Activated CD8-positive, alpha-beta memory T cell treated with anti-CD3 and anti-CD28 coated beads, Interleukin-2, amount 50 U/mL, for 24 hours (primary cell): ENCODE data around the gene PI4KA.
"Not testable (repeated sequence)": the region's sequence is repeated elsewhere in the genome, so short reads cannot be mapped to it uniquely, and the experiment has no call there.

Source experiments
- DNase-seq: peaks from one replicate; pipeline ENCODE4 v3.0.0-alpha.2; 2020; ENCODE audit errors: extremely low read depth

PI4KA gene

DNA sequence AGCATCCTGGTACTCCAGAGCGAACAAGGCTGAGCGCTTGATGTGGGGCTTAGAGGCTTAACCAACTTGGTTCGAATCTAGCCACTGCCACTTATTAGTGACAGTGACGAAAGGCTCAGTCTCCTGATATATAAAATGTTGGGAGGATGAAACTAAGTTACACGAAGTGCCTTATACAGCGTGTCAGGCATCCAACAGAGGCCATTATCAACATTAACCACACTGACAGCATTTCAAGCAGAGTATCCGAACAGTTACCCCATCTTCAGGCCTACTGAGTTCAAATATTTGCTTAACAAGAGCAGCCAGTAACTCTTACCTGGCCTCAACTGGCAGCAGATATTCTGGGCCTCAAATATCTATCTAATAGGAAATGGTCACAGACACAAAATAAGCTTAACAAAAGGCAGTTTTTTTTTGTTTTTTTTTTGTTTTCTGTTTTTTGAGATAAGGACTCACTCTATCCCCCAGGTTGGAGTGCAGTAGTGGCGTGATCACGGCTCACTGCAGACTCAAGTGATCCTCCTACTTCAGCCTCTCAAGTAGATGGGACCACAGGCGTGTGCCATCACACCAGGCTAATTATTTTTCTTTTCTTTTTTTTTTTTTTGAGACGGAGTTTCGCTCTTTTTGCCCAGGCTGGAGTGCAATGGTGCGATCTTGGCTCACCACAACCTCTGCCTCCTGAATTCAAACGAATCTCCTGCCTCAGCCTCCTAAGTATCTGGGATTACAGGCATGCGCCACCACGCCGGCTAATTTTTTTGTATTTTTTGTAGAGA, 81.8 kb downstream of the PI4KA start:
- no peak for DNase-seq

DNA sequence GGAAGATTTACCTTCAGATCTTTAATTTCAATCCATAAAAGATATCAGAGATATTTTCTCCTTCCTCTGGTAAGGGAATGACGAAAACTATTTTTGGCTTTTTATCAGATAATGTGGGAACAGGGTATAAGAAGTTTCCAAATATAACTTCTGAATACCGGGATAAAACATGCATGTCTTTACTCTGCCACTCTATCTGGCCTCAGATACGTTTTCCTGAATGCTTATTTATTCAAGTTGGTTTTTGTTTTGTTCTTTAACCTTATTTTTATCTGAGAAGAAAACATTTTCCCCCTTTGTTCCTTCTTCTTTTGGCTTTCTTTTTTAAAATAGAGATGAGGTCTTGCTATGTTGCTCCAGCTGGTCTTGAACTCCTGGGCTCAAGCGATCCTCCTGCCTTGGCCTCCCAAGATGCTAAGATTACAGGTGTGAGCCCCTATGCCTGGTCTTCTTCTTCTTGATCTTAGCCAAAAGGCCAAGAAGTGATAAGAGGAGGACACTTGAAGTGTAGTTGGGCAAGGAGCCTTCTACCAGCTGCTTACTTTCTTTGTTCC, 83.2 kb downstream of the PI4KA start:
- DNase-seq, result no peak

DNA sequence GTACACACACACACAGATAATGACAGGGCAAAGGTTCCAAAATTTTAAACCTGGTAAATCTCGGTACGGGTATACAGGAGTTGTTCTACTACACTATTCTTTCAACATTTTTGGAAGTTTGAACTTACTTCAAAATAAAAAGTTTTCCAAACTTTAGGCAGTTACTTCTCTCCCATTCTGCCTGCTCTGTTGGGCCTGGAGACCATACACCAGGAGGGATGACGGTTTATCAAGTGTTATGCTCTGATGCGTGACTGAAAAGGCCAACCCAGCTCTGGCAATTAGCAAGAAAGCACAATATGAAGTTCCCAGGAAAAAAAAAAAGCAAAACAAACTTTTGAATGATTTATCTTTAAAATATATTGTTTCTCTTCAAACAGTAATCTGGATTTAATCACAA, 83.7 kb downstream of the PI4KA start:
- DNase-seq, result no peak

DNA sequence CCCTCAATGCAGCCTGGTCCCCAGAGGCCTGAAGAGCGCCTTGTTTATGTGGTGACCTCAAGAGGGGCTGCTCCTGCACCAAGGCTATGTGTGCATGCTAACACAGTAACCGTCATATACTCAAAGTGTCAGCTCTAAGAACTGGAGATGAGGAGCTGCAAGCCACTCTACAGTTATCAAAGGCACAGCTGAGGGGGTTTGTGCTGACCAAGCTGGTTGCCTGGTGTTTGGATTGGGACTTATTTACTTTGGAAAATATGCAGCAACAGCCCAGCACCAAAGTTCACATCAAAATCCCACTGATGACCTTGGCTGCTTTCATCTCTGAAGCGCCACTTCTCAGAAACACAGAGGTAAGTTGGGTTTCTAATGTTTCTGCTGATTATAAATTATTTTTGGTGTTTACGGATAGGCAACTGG, 84.8 kb downstream of the PI4KA start, which contains the start of gene SERPIND1:
SERPIND1 (plus strand) TSS at position 321 of the 420 bp plus-strand sequence. CDS start 5,200 bp downstream, outside the sequence.
- no peak for DNase-seq

DNA sequence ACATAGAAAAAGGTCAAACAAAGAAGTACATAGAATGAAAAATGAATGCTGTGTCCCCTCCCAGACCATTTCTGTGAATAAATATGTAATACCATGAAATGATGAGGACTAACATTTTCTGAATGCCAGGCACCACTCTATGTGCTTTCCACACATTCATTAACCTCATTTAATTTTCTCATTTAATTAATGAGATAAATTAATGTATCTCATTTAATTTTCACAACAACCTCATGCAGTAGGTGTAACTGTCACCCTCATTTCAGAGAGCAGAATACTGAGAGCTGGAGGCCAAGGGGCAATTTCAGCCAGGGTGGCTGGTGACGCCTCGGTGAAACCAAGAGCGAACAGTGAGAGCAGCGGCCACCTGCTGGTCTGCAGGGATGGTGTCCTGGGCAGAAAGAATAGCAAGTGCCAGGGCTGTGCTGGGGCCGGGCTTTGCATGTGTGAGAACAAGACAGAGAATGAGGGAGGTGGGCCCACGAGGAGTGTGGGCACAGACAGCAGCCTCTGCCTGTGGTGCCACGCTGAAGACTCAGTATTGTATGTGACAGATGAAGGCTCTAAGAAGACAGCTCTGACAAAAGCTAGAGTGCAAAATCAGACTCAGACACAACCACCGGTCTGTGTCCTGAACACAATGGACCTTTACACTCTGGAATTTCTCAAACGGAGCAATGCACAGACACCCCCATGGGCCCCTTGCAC, 86.5 kb downstream of the PI4KA start:
- no peak for DNase-seq

DNA sequence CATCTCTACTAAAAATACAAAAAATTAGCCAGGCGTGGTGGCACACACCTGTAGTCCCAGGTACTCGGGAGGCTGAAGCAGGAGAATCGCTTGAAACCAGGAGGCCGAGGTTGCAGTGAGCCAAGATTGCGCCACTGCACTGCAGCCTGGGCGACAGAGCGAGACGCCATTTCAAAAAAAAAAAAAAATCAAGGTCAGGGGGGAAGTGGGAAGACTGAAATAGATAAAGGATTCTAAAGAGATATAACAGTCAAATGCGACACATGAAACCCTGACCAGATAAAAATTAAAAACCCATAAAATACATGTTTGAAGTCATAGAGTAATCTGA, 89.2 kb downstream of the PI4KA start:
- not testable (repeated sequence) for DNase-seq

DNA sequence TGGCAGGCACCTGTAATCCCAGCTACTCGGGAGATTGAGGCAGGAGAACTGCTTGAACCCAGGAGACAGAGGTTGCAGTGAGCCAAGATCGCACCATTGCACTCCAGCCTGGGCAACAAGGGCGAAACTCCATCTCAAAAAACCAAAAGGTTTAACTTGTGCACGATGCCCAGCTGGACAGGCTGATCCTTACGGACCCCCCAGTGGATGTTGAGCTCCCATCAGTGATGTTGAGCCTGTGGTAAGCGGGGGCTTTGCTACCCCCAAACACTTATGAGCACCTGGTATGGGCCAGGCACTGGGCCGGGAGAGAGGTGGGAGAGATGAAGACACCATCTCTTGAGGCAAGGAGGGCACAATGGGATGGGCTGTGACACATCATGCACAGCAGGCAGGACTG, 92.1 kb downstream of the PI4KA start:
- no peak for DNase-seq

DNA sequence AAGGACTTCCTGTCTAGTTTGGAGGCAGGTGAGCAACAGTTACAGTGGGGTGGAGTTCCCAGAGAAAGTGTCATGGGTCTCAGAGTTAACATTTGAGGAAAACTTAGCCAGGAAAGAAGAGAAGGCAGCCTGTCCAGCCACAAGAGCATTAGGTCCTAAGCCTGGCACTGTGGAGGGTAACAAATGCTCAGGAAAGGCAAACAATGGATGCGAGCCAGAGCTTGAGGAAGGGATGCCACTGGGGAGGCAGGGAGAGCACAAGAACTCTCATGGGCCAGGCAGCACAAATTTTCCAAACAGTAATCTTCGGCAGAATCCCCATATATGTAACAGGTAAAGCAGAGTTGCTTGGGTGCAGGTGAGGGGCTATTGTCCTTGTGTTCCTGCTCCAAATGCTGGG, 92.7 kb downstream of the PI4KA start:
- no peak for DNase-seq

DNA sequence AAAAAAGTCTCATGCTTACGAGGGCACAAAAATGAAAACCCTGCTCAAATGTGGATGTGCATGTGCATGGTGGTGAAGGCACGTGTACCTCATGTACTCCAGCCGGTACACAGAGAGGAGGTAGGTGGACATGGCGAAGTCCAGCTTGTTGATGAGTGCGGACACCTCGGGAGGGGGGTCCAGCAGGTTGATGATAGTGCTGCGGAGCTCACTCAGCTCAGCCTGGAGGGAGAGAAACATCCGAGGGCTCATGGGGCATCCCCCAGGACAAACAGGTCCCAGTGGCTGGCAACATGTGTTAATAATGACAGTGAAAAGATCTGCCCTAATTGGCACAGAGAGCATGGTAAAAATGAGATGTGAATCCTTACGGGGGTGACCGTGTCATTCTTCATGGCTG, 93.9 kb downstream of the PI4KA start:
- DNase-seq, result no peak

DNA sequence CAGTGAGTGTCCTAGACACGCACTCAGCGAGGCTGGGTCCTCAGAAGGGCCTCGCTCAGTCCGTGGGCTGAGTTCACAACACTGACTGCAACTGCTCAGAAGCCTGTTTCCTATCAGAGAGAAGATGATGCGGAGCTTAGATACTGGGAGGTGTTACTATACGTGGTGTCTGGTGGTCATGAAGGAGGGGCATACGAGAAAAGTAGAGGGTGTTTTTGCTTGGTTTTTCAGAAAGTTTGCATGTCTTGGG, 94.2 kb downstream of the PI4KA start:
- no peak for DNase-seq

DNA sequence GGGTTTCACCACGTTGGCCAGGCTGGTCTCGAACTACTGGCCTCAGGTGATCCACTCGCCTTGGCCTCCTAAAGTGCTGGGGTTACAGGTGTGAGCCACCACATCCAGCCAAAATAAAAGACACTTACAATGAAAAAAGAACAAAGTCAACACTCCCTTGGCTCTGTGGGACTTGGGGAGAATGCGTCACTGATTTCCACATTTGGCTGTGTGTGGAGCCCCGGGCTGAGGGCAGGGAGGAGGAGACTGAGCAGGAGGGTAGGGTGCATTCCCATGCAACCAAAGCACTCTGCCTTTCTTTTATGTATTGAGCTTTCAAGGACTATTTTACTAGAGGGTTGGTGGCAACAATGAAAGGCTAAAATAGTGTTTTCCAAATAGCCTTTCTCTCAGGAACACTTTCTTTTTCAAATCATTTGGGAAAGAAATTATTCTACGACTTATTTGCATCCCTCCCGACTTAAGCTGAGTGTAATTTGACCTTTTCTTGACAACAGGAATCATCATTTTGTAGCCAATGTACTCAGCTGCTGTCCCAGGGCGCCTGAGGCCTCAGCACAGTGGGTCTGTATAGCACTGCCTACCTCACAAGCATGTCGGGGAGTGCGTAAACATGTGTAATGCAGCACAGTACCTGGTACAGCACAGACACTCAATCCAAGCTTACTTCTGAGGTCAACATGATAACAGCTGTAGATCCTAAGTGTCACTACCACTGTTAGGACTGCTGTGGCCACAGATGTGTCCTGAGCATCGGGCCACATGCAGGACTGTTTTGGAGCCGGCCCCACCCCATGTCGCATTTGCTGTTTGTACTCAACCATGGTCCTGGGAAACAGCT, 94.8 kb downstream of the PI4KA start:
- no peak for DNase-seq

DNA sequence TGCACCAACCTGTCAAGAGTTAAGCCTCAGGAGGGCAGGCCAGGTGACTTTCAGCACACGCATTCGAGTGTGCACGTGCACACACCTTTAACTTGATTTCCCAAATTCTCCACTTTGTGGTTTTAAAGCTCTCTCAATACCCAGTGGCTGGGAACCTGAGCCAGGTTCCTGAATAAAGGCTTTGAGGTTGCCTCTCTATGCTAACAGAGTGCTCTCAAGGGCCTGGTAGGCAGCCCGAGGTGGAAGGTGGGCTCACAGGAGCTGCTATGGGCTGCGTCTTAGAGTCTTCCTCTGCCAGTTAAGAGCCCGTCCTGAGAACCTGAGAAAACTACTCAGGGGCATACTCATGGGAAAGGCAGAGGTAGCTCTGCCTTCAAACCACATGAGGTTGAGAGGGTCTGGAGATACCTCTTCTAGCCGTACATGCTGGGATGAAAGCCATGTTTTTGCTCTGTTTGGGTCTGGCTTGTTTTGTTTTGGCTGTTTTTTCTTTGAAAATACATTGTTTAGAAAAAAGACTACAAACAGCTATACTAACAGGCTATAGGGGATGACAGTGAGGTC, 96.3 kb downstream of the PI4KA start:
- no peak for DNase-seq

DNA sequence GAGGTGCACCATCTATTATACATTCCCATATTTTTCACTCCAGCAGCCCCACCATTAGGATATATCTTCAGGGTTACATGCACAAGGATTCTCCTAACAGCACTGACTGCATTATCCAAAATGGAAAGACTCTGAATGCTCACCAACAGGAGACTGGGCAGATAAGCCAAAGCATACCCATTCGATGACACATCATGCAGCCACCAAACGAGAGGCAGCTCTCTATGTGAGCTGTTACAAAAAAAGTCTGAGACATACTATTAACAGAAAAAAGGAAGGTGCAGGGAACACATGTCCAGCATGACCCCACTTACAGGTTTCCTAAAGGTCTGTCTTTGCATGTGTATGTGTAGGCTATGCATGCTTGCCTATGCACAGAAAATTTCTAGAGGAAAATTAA, 97.1 kb downstream of the PI4KA start:
- no peak for DNase-seq

DNA sequence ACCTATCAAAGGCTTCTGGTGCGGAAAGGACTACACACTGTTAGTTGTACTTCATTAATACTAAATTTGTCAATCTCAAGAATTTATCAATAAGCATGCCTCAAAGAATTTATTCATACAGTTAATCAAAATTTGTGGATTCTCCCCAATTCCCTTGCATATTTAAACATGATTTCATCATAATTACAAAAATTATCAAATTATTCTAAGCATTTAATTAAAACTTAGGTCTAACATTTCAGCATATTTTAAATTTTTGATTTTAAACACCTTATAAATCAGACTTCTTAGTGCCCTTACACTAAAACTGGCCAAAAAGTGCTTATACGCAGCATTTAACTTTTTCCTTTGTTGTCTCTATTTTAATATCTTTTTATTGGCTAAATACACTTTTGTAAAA, 98.5 kb downstream of the PI4KA start:
- no peak for DNase-seq

DNA sequence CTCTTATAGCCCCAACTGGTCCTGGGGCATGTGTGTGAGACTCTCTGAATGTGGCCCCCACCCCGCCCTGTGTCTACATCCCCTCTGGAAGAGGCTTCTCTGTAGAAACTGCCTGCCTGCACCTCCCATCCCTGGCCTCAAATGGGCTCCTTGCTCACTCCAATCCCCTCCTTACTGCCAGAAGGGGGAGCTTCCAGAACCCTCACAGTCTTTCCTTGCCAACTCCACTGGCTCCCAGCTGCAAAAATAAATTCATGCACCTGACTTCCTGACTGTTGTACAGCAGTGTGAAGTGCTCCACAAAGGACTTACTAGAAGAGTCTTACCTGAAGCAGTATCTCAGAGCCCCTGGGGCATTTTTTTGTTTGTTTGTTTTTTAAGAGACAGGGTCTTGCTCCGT, 99.9 kb downstream of the PI4KA start:
- DNase-seq, result no peak

DNA sequence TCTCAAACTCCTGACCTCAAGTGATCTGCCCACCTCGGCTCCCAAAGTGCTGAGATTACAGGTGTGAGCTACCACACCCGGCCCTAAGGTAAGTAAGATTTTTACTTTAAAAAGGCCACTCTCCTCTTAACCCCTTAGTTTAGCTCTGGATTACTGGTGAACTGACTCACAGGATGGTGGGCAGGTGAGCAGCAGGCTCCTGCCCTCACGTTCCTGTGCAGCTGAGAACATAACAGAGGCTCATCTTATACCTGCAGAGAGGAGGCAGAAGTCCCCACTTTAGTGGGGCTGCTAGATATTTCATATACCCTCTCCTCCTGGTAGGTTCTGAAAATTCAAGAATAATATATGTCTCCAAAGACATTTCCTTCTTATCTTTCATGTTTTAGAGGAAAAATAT, 101.8 kb downstream of the PI4KA start:
- no peak for DNase-seq

DNA sequence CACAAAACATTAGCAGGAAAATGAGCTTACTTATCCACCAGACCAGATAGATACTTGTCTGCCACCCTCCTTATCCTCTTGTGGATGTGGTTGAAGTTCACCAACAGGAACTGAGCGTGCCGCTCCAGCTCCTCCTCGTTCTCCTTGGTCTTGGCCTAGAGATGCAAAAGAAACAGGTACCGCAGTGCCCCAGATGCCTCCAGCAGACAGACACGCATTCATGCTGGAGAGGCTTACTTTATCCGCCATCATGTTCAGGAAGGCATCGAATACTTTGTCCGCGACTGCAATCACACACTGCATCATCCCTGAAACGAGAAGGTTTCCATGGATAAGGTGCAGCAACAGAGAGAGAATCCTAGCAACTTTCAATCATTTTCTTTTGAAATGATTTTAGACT, 105.7 kb downstream of the PI4KA start:
- DNase-seq, result no peak

DNA sequence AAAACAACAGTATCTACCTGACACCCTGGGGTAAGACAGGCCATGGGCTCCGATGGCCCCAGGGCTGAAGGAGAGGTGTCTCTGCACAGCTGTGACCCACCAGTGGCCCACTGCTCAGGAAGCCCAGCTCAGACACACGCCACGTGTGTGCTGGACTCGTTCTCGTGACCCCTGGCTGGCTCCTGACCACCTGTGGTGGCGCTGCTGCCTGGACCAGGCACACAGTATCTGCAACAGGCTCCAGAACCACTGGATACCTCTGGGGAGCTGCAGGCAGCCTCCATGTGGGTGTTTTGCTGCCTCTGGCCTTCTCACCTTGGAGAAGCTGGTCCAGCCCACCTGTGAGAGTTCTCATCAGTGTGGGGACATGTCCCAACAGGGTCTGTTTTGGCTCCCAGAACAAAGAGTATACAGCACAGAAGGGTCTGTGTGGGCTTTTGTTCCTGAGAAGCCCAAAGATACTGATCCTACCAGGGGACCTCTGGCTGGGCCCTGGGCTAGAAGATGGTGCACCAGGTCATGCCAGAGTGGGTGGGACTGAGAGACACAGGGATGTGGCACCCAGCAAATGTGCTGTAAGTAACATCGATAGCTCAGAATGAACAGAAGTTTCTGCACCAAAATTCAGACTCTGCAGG, 106.4 kb downstream of the PI4KA start:
- no peak for DNase-seq

DNA sequence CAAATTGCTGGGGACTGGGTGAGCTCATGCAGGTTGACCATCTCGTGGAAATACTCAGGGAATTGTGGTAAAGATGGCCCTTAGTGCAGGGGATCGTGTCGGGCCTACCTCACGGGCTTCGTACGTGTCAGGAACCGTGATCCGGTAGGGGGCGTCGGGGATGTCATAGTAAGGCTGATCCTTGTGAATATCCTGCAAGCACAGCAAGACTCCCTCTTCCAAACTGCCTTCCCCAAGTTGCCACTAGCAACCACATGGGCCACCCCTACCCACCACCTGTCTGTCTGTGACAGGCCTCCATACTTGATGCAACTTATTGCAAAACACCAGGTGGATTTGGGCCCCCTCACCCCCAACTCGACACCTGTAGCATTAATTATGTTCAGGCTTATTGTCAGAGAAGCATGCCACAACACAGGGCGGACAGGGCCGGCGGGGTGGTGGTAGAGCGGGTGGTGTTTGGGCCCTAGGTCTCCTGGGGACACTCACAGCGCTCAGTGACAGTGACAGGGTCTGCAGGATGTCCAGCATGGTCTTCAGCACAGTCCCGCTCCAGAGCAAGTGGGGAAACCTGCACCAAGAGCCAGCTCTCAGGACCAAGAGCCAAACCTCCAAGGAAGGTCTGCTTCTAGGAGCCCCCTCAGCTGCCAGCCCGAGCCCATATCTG, 107.3 kb downstream of the PI4KA start:
- no peak for DNase-seq

DNA sequence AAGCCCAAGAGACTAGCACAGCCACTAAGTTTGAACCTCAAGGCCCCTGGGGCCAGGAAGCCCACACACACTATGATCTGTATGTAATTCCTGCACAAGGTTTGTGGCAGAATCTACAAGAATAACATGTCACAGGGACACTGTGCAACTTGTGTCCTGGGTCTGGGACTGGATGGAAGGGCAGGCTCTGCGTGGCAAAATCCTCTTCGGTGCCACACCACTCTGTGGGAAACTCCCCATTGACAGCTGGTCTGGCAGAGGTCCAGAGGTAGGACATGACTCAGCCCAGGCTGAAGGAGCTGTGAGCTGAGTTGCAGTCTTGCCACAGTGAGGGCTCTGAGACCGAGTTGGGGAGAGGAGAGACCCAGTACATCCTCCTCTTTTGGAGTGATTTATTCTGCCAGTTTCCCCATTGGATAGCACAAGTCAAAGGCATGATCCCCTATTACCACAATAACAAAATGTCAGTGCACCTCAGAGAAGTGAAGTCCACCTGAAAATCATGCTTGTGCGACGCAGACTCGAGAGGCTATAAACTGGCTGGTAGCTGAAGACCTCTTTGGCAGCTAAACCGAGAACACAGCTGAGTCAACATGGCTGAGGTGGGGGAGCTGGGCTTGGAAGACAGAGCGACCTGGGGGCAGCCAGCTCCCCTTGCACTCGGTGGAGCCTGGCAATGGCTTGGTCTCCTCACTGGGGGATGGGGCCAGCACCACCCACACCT, 108.0 kb downstream of the PI4KA start:
- DNase-seq, result no peak

DNA sequence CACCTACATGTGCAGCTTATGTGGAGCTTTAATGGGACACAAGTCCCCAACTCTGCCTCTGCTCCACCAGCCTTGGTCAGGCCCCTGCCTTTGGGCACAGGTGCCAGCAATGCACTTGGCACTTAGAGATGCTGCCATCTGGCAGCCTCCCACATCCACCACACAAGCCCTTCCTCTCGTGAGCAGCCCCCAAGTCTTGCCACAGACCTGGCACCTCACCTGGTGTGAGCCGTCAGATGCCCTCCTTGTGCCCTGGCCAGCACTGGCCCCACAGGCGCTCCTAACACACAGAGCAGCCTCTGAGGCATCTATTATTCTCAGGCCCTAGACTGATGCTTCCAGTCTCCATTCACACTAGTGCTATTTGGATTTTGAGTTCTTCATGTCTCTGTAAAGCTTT, 109.2 kb downstream of the PI4KA start:
- no peak for DNase-seq
